UCSD-AML1 (cell line): ENCODE results near the gene ISCA2.
"Not testable (repeated sequence)": the region's sequence is repeated elsewhere in the genome, so short reads cannot be mapped to it uniquely, and the experiment has no call there.

Experiments
- DNase-seq: peaks from one replicate; lab custom pipeline; 2025; ENCODE audit not compliant: unreplicated experiment; lab: John Stamatoyannopoulos, UW

ISCA2 gene

GRCh38 chr14:74493343-74494261 is at the start of gene ISCA2:
ISCA2 (plus strand) TSS chr14:74493765; CDS start chr14:74493775, 10 bp downstream.
- DNase-seq: peak; percentile 100

- DNase-seq: no peak
These were observed 48.7 kb upstream of the ISCA2 start for GRCh38 chr14:74444866-74445265.

- DNase-seq: not testable (repeated sequence)
These were observed 39.2 kb upstream of the ISCA2 start for GRCh38 chr14:74454397-74454796.

- DNase-seq: no peak
These were observed 36.6 kb upstream of the ISCA2 start for GRCh38 chr14:74456684-74457564.

- DNase-seq: no peak
These were observed 36.0 kb upstream of the ISCA2 start for GRCh38 chr14:74457565-74457895.

GRCh38 chr14:74459289-74459946 is 34.1 kb upstream of the ISCA2 start:
- DNase-seq: peak; percentile 56

GRCh38 chr14:74459976-74460375 is 33.6 kb upstream of the ISCA2 start:
- DNase-seq: no peak

GRCh38 chr14:74462993-74463392 is 30.6 kb upstream of the ISCA2 start:
- no peak for DNase-seq

GRCh38 chr14:74463697-74464096 is 29.9 kb upstream of the ISCA2 start:
- no peak for DNase-seq

GRCh38 chr14:74464785-74465184 is 28.8 kb upstream of the ISCA2 start:
- no peak for DNase-seq

- DNase-seq: no peak
These were observed 28.2 kb upstream of the ISCA2 start for GRCh38 chr14:74465335-74465734.

GRCh38 chr14:74468513-74468912 is 25.1 kb upstream of the ISCA2 start:
- no peak for DNase-seq

GRCh38 chr14:74469548-74470518 is 23.7 kb upstream of the ISCA2 start:
- no peak for DNase-seq

- no peak for DNase-seq
These were observed 21.0 kb upstream of the ISCA2 start for GRCh38 chr14:74472601-74473000.

- DNase-seq: no peak
These were observed 19.2 kb upstream of the ISCA2 start for GRCh38 chr14:74474376-74474775.

- no peak for DNase-seq
These were observed 17.9 kb upstream of the ISCA2 start for GRCh38 chr14:74475678-74476077.

- DNase-seq: no peak
These were observed 17.5 kb upstream of the ISCA2 start for GRCh38 chr14:74476107-74476506.

GRCh38 chr14:74476607-74477006 is 17.0 kb upstream of the ISCA2 start:
- DNase-seq: no peak

GRCh38 chr14:74478996-74479635 is 14.4 kb upstream of the ISCA2 start:
- no peak for DNase-seq

- no peak for DNase-seq
These were observed 13.5 kb upstream of the ISCA2 start for GRCh38 chr14:74480046-74480445.
